ENCODE results near the gene FAM110C. TPM values are rescaled to one million over a fixed set of nuclear protein-coding genes. Genes with fewer than 3 reads are reported as not detected.

FAM110C gene
- total and polyA plus RNA-seq, 8 donors, result 6.9 to 22.4 (median 11.0) TPM

DNA sequence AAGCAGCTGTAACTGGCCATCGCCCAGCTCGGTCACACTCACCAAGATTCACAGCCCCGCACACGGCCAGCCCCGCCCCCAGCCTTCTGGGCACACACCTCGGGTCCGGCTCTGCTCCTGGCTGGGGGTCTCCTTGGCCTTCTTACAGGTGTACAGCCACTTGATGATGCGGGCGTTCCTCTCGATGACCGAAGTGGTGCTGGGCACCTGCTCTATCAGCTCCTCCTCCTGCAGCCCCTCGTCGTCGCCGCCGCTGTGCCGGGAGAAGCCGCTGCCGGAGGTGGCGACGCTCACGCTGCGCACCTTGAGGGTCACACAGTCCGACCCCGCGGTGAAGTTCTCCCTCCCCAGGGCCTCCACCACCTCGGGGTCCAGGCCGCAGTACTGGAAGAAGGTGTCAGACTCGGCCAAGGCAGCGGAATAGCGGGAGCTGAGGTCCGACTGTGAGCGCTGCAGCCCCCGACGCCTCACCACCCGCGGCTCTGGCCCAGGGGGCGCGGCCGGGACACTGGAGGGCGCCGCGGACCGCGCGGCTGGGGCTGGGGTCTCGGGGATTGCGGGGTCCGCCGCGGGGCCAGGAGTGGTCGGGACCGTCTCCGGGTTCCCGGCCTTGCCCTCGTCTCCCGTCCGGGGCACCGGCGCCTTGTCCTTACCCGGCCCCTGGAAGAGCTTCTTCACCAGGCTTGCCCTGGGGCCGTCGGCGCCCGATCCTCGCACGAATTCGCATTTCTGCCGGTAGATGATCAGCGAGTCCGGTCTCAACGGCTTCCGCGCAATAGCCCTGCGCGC, 769 bp downstream of the FAM110C start:
- 2% methylated on average over 56 to 76 of the region's 76 CpGs for WGBS, 2 donors
- no peak for FAIRE-seq
- intact Hi-C loops (cut with DNase I), result no loop called here
- peak; percentile 36 to 85 (median 52) for DNase-seq
- peak overlapping the region; percentile 53 to 90 (median 74) for H3K4me3 ChIP-seq
- H3K36me3 ChIP-seq, result no peaks in the 10 kb centered on the region
- no peak for TF ChIP-seq CTCF (IDR thresholded peaks at IDR 0.05)
- H3K27ac ChIP-seq, result peak overlapping the region; percentile 88 to 97 (median 94)
- peaks cover 5 to 34% (median 30%) of the 10 kb centered on the region in 3 donors for H3K4me1 ChIP-seq
- ATAC-seq, result peak; percentile 1 to 12 (median 4)
- no peaks in the 10 kb centered on the region for H3K27me3 ChIP-seq
- H3K9me3 ChIP-seq, result no peaks in the 10 kb centered on the region

DNA sequence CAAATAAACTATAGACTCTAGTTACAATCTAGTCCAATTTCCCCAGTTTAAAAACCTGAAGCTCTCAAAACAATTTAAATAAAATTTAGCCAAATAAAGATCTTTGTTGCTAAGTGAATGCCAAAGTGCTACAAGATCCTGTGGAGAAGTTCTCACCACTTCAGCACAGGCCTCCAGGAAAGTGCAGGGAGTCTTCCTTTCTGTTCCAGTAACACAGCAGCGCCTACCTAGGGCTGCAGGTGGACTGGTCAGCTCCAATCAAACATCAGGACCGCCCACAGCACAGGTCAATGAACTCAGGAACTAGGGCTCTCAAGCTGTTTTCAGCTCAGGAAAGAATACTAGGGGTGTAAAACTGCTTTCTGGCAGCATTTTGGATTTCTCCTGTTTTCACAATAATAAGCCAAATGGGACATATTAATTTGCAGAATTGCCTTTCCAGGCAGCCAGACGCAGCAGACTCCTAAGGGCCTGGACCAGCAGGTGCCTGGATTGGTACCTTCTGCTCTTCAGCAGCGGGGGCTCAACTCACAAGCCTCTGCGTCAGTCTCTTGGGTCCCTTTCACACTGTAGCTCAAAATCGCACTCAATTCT, 1.5 kb downstream of the FAM110C start:
- intact Hi-C loops (cut with DNase I), result no loop called here
- H3K4me1 ChIP-seq, result peaks cover 11 to 36% (median 35%) of the 10 kb centered on the region in 3 donors
- peak overlapping the region; percentile 88 to 97 (median 94) for H3K27ac ChIP-seq
- peak overlapping the region; percentile 53 to 90 (median 74) for H3K4me3 ChIP-seq
- H3K27me3 ChIP-seq, result no peaks in the 10 kb centered on the region
- TF ChIP-seq CTCF (IDR thresholded peaks at IDR 0.05), result no peak
- no peak for FAIRE-seq
- H3K36me3 ChIP-seq, result no peaks in the 10 kb centered on the region
- WGBS, 2 donors, result 7 to 9% methylated on average over 6 of the region's 6 CpGs
- ATAC-seq, result peak; percentile 46 to 72 (median 66)
- DNase-seq, result peak; percentile 66 to 79 (median 74)
- H3K9me3 ChIP-seq, result no peaks in the 10 kb centered on the region

DNA sequence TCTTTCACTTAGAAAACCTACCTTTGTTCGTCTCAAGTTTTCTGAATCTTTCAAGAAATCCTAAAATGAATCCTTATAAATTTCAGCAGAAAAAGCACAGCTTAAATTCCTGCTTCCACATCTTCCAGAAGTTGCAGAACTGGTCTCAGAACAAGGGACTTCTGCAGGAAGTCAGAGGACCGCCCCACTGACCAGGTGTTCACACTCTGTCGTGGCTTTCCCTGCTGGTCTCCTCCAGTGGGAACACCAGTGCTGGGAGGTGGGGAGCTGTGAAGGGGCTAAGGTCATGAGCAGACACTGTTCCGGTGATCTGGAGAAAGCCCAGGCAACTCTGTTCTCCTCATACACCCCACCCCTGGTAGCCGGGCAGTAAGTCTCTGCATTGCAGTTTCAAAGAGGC, 3.5 kb downstream of the FAM110C start:
- 21 to 25% methylated on average over 5 of the region's 5 CpGs for WGBS, 2 donors
- intact Hi-C loops (cut with DNase I), result no loop called here
- H3K27me3 ChIP-seq, result no peaks in the 10 kb centered on the region
- FAIRE-seq (no peak), DNase-seq (peak in 3 of 6 donors; percentile 40 to 63 (median 54)), ATAC-seq (no peak)
- peaks cover 11 to 43% (median 32%) of the 10 kb centered on the region in 3 donors for H3K4me1 ChIP-seq
- TF ChIP-seq CTCF (IDR thresholded peaks at IDR 0.05), result no peak
- peak overlapping the region in 2 of 4 donors; percentile 71 to 90 for H3K4me3 ChIP-seq
- peak overlapping the region in 2 of 4 donors; percentile 22 to 97 for H3K27ac ChIP-seq
- H3K36me3 ChIP-seq, result peaks cover 0 to 1% (median 0%) of the 10 kb centered on the region in 3 donors
- no peaks in the 10 kb centered on the region for H3K9me3 ChIP-seq

GRCh38 chr2:40465-40864, 5.8 kb downstream of the FAM110C start:
- ATAC-seq (no peak), FAIRE-seq (no peak), DNase-seq (no peak)
- WGBS, 2 donors, result 84 to 90% methylated on average over 4 of the region's 4 CpGs
- no peak overlapping the region for H3K4me3 ChIP-seq
- intact Hi-C loops (cut with DNase I), result no loop called here
- no peak for TF ChIP-seq CTCF (IDR thresholded peaks at IDR 0.05)
- no peaks in the 10 kb centered on the region for H3K27me3 ChIP-seq
- H3K4me1 ChIP-seq, result peaks cover 19 to 41% (median 40%) of the 10 kb centered on the region in 3 donors
- H3K9me3 ChIP-seq, result no peaks in the 10 kb centered on the region
- no peak overlapping the region for H3K27ac ChIP-seq
- H3K36me3 ChIP-seq, result peaks cover 0 to 8% (median 0%) of the 10 kb centered on the region in 3 donors
